ENCODE measurements around the gene NUAK2.
"Not testable (repeated sequence)": the region's sequence is repeated elsewhere in the genome, so short reads cannot be mapped to it uniquely, and the experiment has no call there.

Gene NUAK2

GRCh38 chr1:205321162-205321958 lies at the start of gene NUAK2:
TSS of gene NUAK2 (minus strand) at chr1:205321745. CDS start at chr1:205321628, 117 bp downstream.
- peak; percentile 94 for DNase-seq

GRCh38 chr1:205370780-205371179 lies 49.2 kb upstream of the NUAK2 start:
- peak; percentile 48 for DNase-seq

GRCh38 chr1:205369701-205370123 lies 48.2 kb upstream of the NUAK2 start:
- DNase-seq, result no peak

GRCh38 chr1:205368478-205368877 lies 46.9 kb upstream of the NUAK2 start:
- no peak for DNase-seq

- DNase-seq, result no peak
Measured at GRCh38 chr1:205365945-205366463, 44.5 kb upstream of the NUAK2 start.

GRCh38 chr1:205365086-205365485 lies 43.5 kb upstream of the NUAK2 start:
- DNase-seq, result not testable (repeated sequence)

- DNase-seq, result no peak
Measured at GRCh38 chr1:205360891-205361290, 39.3 kb upstream of the NUAK2 start.

- DNase-seq, result peak; percentile 65
Measured at GRCh38 chr1:205359771-205360565, 38.4 kb upstream of the NUAK2 start.

- DNase-seq, result no peak
Measured at GRCh38 chr1:205358579-205358978, 37.0 kb upstream of the NUAK2 start.

GRCh38 chr1:205357567-205357966 lies 36.0 kb upstream of the NUAK2 start:
- DNase-seq, result no peak

GRCh38 chr1:205356440-205357139 lies 35.0 kb upstream of the NUAK2 start, which contains the start of gene KLHDC8A:
TSS of gene KLHDC8A (minus strand) at chr1:205356922. CDS start at chr1:205343604, 13,318 bp downstream.
- no peak for DNase-seq

GRCh38 chr1:205355075-205355453 lies 33.5 kb upstream of the NUAK2 start:
- no peak for DNase-seq

- no peak for DNase-seq
Measured at GRCh38 chr1:205354259-205355074, 32.9 kb upstream of the NUAK2 start.

GRCh38 chr1:205353612-205354011 lies 32.1 kb upstream of the NUAK2 start:
- no peak for DNase-seq

GRCh38 chr1:205353191-205353590 lies 31.6 kb upstream of the NUAK2 start:
- DNase-seq, result no peak

- DNase-seq, result no peak
Measured at GRCh38 chr1:205351984-205352713, 30.6 kb upstream of the NUAK2 start.

GRCh38 chr1:205350691-205351141 lies 29.2 kb upstream of the NUAK2 start:
- DNase-seq, result no peak

GRCh38 chr1:205350124-205350523 lies 28.6 kb upstream of the NUAK2 start:
- DNase-seq, result no peak

- no peak for DNase-seq
Measured at GRCh38 chr1:205348554-205349487, 27.3 kb upstream of the NUAK2 start.

GRCh38 chr1:205346956-205347574 lies 25.5 kb upstream of the NUAK2 start:
- no peak for DNase-seq

All from NCI-H774 (cell line).